GM21423 (cell line): ENCODE data around the gene EPS8L3.
"Not testable (repeated sequence)": the region's sequence is repeated elsewhere in the genome, so short reads cannot be mapped to it uniquely, and the experiment has no call there.

Experiments used
- ATAC-seq: cut with Tn5 transposase; IDR thresholded peaks from one replicate; pipeline ENCODE4 v1.9.1; 2021; ENCODE audit warnings: mild to moderate bottlenecking, moderate library complexity; ENCODE audit not compliant: unreplicated experiment

EPS8L3 gene

GRCh38 chr1:109766991-109767636 lies 3.4 kb upstream of the EPS8L3 start:
- not testable (repeated sequence) for ATAC-seq

DNA sequence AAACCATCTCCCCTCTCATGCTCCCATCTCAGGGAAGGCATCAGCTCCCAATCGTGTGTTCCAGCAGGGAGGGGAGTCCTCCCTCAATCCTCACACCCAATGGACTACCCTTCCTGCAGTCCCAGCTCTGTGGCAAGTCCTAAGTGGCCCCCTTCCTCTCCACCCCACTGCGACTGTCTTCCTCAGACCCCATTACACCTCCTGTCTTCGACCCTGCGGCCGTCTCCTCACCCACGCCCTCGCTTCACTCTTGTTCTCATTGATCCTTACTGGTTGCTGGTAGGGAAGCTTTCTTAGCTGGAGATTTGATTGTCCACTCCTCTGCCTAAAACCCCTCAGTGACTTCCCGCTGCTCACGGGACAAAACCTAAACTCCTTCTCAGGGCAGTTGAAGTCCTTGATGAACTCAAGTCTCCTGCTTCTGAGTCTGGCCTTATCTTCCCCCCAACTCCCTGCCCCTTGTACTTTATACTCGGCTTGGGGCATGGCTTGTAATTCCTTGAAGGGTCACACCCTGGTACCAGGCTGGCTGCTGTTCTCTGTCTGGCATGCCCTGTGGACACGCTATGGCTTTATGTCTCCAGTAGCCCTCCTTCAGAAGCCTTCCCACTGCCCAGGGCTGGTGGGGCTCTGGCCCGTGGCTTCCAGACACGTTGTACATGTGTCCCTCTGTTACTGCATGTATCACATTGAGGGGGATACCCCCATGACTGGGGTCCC lies 2.3 kb upstream of the EPS8L3 start:
- ATAC-seq, result no peak

DNA sequence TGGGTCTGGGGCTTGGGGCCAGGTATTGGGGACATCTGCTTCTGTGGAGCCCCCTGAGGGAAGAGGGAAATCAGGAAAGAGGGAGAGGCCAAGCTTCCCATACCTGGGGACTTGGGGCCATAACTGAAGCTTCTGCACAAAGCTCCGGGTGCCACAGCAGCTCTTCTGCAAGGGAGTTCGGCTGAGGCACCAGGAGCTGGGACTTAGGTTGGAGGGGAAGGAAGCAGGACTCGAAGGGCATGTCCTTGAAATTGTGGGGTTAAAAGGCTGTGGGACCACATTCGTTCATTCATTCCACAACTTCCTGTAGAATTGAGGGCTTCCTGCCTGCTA lies 1.7 kb upstream of the EPS8L3 start:
- no peak for ATAC-seq

- no peak for ATAC-seq
Observed at GRCh38 chr1:109764561-109765482, 1.1 kb upstream of the EPS8L3 start.

DNA sequence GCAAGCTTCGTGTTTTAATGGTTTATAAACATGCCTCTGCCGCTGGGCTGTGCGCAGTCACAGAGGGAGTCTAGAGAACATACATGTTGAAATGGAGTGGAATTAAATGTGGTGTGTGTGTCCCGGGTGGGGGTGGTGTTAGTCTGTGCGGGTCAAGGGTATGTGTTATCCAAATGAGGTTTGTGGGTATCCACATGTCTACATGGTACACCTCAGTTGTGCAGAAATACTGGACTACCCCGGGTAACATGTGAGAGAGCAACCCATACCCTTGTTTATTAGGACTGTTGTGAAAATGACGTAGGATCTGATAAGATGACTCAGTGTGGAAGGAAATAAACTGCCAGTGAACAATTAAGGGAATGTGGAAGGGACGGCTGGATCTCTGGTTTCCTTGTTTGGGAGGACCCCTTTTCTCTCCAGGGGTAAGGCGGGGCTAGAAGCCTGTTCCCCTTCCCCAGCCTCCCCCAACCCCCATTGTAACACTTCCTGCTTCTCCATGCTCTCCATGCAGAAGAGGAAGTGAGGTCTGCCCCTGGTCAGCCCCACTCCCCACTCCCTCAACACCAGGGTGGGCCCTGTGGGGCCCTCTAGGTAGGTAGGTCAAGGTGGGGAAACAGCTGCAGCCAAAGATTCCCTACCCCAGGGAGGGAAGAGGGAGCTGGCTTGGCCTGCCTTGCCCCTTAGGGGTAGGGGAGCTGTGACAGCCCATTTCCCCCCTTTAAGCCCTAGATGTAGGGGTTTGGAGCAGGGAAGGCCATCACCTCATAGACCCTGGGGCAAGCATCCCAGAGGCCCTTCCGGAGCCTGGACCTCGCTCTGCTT lies 690 bp downstream of the EPS8L3 start:
- ATAC-seq, result no peak

DNA sequence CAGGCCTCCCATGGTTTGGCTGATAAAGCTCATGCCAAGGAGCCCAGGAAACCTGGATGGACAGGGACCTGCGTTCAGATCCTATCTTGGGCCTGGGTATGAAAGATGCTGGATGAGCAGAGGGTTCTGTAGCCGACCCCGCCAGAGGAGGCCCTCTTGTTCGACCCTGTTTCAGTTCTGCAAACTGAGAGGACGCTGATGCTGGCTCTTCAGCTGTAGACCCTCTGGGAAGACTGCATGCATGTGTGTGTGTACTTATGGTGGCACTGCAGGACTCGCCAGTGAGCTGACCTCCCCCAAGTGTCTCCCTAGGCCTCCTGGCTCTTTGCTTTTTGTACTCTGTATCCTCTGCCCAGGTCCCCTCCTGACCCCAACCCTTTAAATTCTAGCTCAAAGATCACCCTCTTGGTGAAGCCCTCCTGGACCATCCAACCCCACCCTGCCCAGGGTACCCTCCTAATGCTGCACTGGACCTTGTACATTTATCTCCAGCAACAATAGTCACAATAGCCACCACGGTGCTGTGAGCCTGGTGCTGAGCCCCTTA lies 1.6 kb downstream of the EPS8L3 start:
- no peak for ATAC-seq

DNA sequence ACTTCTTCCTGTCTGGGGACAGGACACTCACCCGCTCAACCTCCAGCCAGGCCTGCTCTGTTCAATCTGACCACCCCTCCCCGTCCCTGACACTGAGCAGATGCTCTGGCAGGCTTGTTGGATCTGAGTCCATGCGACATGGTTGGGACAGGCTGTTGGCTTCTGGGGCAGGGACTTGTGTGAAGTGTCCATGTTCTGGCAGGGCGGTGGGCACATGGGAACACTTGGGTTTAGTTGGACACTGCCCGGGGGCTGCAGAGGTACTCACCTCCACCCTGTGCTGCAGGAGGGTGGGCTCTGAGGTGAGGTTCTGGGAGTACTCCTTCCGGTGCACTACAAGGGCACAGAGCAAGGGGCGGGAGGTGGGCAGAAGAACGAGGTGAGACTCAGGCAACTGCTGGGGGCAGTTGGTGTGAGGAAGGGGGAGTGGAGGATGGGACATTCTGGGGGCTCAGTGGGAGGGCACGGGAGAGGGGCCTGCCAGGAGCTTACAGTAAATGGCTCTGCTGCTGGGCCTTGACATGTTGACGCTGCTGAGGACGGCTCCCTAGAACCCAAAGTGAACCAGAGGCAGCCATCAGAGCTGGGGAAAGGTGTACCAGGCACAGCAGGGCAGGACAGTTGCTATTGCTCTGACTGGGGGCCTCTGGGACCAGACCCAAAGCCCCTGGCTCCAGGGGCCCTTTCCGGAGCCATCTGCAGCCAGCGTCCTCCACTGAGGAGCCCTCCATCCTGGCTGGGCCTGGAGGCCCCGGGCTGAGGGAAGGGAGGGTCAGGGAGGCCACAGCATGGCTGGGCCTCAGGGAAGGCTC lies 2.3 kb downstream of the EPS8L3 start:
- no peak for ATAC-seq

GRCh38 chr1:109760581-109761226 lies 3.0 kb downstream of the EPS8L3 start:
- no peak for ATAC-seq

GRCh38 chr1:109759513-109760334 lies 4.0 kb downstream of the EPS8L3 start:
- ATAC-seq, result no peak

- ATAC-seq, result no peak
Observed at GRCh38 chr1:109757936-109758786, 5.6 kb downstream of the EPS8L3 start.

DNA sequence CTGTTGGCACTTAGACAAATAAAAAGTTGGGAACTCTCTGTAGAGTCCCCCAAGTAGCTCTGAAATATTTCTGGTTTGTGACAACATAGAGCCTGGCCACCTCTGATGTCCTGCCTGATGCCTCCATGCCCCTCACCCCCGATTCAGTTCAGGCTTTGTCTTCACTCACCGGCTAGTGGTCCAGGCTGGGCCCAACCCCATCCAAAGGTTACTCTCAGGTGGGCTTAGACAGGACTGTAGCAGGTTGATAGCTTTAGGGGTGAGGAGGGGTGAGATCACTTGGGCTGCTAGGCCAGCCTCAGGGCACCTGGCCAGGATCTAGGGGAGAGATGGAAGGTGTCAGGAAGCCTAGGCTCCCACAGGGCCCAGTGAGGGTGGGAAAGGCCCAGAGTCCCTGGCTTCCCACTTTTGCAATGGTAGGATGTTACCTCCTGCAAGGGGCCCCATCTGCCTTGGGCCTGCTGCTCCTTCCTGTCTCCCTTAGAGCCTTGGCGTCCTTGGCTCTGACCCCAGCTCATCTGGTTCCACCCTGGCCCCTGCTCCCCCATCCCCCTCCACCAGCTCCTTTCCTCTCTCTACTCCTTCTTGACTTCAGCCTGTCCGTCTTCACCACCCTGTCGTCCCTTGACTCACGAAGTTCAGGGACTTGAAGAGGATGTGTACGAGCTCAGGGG lies 6.7 kb downstream of the EPS8L3 start:
- no peak for ATAC-seq

DNA sequence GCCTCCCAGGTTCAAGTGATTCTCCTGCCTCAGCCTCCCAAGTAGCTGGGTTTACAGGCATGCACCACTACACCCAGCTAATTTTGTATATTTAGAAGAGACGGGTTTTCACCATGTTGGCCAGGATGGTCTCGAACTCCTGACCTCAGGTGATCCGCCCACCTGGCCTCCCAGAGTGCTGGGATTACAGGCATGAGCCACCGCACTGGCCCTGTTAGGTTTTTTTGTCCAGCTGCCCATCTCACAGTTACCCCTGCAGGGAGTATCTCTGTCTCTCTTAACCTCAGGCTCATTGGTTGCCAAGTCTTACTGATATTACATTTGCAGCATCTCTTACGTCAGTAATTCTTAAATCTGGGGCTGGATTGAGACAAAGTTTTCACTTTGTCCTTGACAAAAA lies 7.4 kb downstream of the EPS8L3 start:
- not testable (repeated sequence) for ATAC-seq

- ATAC-seq, result no peak
Observed at GRCh38 chr1:109754738-109755137, 9.0 kb downstream of the EPS8L3 start.

- no peak for ATAC-seq
Observed at GRCh38 chr1:109751531-109752260, 12.0 kb downstream of the EPS8L3 start.

DNA sequence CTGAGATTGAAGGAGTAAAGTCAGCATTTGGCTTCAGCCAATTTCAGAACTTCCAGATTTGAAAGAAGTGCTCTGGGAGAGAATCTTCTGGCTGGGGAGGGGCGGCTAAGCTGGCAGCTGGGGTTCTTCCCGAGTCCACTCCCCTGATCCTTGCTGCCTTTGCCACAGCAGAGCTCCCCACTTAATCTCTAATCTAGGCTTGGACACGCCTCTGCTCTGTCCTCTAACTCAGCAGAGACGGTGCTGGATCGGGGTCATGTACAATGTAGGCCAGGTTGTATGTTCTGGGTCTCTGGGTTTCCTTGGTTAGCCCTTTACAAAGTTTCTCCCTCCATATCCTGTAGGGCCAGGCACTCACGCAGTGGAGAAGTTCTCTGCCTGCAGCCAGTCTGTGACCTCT lies 12.8 kb downstream of the EPS8L3 start:
- ATAC-seq, result no peak

DNA sequence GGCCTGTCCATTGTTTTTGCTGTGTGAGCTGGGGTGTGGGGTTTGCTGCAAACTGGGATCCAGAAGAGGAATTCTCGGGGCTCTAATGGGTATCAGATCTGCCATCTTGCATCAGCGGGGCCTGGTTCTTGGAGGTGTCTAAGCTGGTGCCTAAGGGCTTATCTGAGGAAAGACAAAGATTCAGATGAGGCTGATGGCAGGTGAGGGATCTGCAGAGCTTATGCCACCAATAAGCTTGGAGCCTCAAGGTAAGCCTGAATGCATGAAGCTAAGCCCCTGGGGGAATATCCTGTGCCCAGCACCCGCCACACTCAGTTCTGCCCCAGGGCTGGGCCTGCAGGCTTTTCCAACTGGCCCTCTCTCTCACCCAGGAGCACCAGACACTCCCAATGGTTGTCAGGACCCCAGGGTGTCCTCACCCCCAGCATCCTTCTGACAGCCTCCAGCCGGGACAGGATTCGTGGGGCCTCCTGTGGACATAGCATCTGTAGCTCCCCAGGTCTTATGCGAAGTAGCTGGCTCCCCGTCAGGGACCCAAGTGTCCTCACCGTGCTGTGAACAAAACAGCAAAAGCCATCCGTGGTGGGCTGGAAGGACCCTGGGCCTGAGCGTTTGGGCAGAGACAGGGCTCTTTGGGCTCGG lies 13.4 kb downstream of the EPS8L3 start:
- ATAC-seq, result no peak
